SU-DHL-6 (cell line): ENCODE data around the gene CAPN14.

Experiments
- H2AFZ ChIP-seq: fragments of 200-600 bp; sonication (generic); 2 replicates; pipeline ENCODE4 v1.6.1; 2014; ENCODE audit warnings: low read depth, mild to moderate bottlenecking, moderate library complexity, mixed read lengths, antibody characterized with exemption, low read length; ENCODE audit not compliant: severe bottlenecking
- H3F3A ChIP-seq: fragments of 200-600 bp; shearing (Covaris generic); 2 replicates; pipeline ENCODE4 v1.6.0; 2016; ENCODE audit warnings: antibody characterized with exemption, mild to moderate bottlenecking; ENCODE audit not compliant: insufficient read depth
- H3K27ac ChIP-seq: fragments of 200-600 bp; sonication (generic); 2 replicates; pipeline ENCODE4 v1.5.1; 2016; ENCODE audit warnings: low read depth, mild to moderate bottlenecking, low read length, moderate library complexity, mixed read lengths
- H3K27me3 ChIP-seq: fragments of 200-600 bp; sonication (generic), shearing (Covaris generic); 2 replicates; pipeline ENCODE4 v1.6.0; 2014; ENCODE audit warnings: mild to moderate bottlenecking, low read length
- H3K36me3 ChIP-seq: fragments of 200-600 bp; sonication (generic); 2 replicates; pipeline ENCODE4 v1.6.1; 2014; ENCODE audit warnings: mild to moderate bottlenecking, low read length, mixed read lengths
- H3K4me2 ChIP-seq: fragments of 300-600, 200-600 bp; shearing (Covaris generic), sonication (generic); 2 replicates; pipeline ENCODE4 v1.6.0; 2014; ENCODE audit warnings: low read length, low read depth, mild to moderate bottlenecking; ENCODE audit not compliant: poor library complexity, severe bottlenecking
- H3K4me3 ChIP-seq: fragments of 200-600 bp; sonication (generic); 2 replicates; pipeline ENCODE4 v1.5.1; 2014; ENCODE audit warnings: antibody characterized with exemption, low read length, mild to moderate bottlenecking, mixed read lengths; ENCODE audit not compliant: insufficient read depth, poor library complexity, severe bottlenecking
- H3K79me2 ChIP-seq: fragments of 200-600 bp; sonication (generic); 2 replicates; pipeline ENCODE4 v1.6.1; 2014; ENCODE audit warnings: mild to moderate bottlenecking, low read length, moderate library complexity; ENCODE audit not compliant: insufficient read depth
- H3K9ac ChIP-seq: fragments of 200-600 bp; sonication (generic); 2 replicates; pipeline ENCODE4 v1.7.0; 2014; ENCODE audit warnings: mild to moderate bottlenecking, low read length
- H3K9me2 ChIP-seq: fragments of 200-600 bp; sonication (generic); replicated peaks from 2 replicates; pipeline ENCODE4 v1.6.1; 2014; ENCODE audit warnings: low read length; ENCODE audit not compliant: insufficient read depth
- H3K9me3 ChIP-seq: fragments of 200-600 bp; sonication (generic); 2 replicates; pipeline ENCODE4 v1.6.1; 2014; ENCODE audit warnings: low read length, mixed read lengths; ENCODE audit not compliant: insufficient read depth
- H4K20me1 ChIP-seq: fragments of 200-600 bp; sonication (generic); 2 replicates; pipeline ENCODE4 v1.6.1; 2014; ENCODE audit warnings: low read depth, mild to moderate bottlenecking, antibody characterized with exemption, low read length, moderate library complexity, mixed read lengths
- CTCF ChIP-seq: fragments of 200-600 bp; sonication (generic); IDR thresholded peaks from one replicate; pipeline ENCODE4 v1.5.1; 2017; ENCODE audit warnings: antibody characterized with exemption, mild to moderate bottlenecking, low read length, moderate library complexity; ENCODE audit not compliant: insufficient read depth, poor library complexity, severe bottlenecking
- EZH2phosphoT487 ChIP-seq: fragments of 200-600 bp; sonication (generic), shearing (Covaris generic); conservative IDR thresholded peaks from 2 replicates; pipeline ENCODE4 v1.6.1; 2018; ENCODE audit warnings: mild to moderate bottlenecking, antibody characterized with exemption, low read length, moderate library complexity, mixed read lengths

Gene CAPN14

GRCh38 chr2:31196622-31197021 lies 20.7 kb downstream of the CAPN14 start:
- no peak overlapping the region for H2AFZ ChIP-seq
- no peaks in the 10 kb centered on the region for H3K36me3 ChIP-seq
- no peaks in the 10 kb centered on the region for H3K9me3 ChIP-seq
- no peaks in the 10 kb centered on the region for H3F3A ChIP-seq
- no peak overlapping the region for H3K4me2 ChIP-seq
- no peak overlapping the region for H3K4me3 ChIP-seq
- no peaks in the 10 kb centered on the region for H3K9me2 ChIP-seq
- no peaks in the 10 kb centered on the region for H3K27me3 ChIP-seq
- no peak for TF ChIP-seq EZH2phosphoT487
- no peak for TF ChIP-seq CTCF
- no peak overlapping the region for H3K9ac ChIP-seq
- no peaks in the 10 kb centered on the region for H4K20me1 ChIP-seq
- no peak overlapping the region for H3K27ac ChIP-seq
- H3K79me2 ChIP-seq = no peaks in the 10 kb centered on the region

- H3K36me3 ChIP-seq = no peaks in the 10 kb centered on the region
- H3K27me3 ChIP-seq = no peaks in the 10 kb centered on the region
- no peak overlapping the region for H3K4me3 ChIP-seq
- no peaks in the 10 kb centered on the region for H3K9me3 ChIP-seq
- H4K20me1 ChIP-seq = no peaks in the 10 kb centered on the region
- no peak for TF ChIP-seq EZH2phosphoT487
- TF ChIP-seq CTCF = no peak
- no peaks in the 10 kb centered on the region for H3K9me2 ChIP-seq
- H3F3A ChIP-seq = no peaks in the 10 kb centered on the region
- no peak overlapping the region for H3K4me2 ChIP-seq
- H3K9ac ChIP-seq = no peak overlapping the region
- H2AFZ ChIP-seq = no peak overlapping the region
- H3K27ac ChIP-seq = no peak overlapping the region
- H3K79me2 ChIP-seq = no peaks in the 10 kb centered on the region
These were observed 23.5 kb downstream of the CAPN14 start for GRCh38 chr2:31193806-31194205.

- no peak overlapping the region for H3K4me2 ChIP-seq
- H3F3A ChIP-seq = no peaks in the 10 kb centered on the region
- H3K36me3 ChIP-seq = no peaks in the 10 kb centered on the region
- no peak overlapping the region for H2AFZ ChIP-seq
- H3K79me2 ChIP-seq = no peaks in the 10 kb centered on the region
- H3K4me3 ChIP-seq = no peak overlapping the region
- no peaks in the 10 kb centered on the region for H4K20me1 ChIP-seq
- H3K9me2 ChIP-seq = no peaks in the 10 kb centered on the region
- H3K27me3 ChIP-seq = no peaks in the 10 kb centered on the region
- no peaks in the 10 kb centered on the region for H3K9me3 ChIP-seq
- TF ChIP-seq CTCF = no peak
- TF ChIP-seq EZH2phosphoT487 = no peak
- no peak overlapping the region for H3K9ac ChIP-seq
- H3K27ac ChIP-seq = no peak overlapping the region
These were observed 24.4 kb downstream of the CAPN14 start for GRCh38 chr2:31192851-31193392.
